ENCODE results near the gene TMEM175. TPM values are rescaled to one million over a fixed set of nuclear protein-coding genes. Genes with fewer than 3 reads are reported as not detected.

TMEM175 gene
- total and polyA plus RNA-seq, 4 donors = 23.7 to 43.7 (median 27.4) TPM

GRCh38 chr4:893276-893994 lies 38.8 kb upstream of the TMEM175 start:
- no peak overlapping the region for H3K27ac ChIP-seq (ENCODE audit: low read depth in 1 of 2, low read length in 1 of 2)
- ATAC-seq (ENCODE audit: insufficient read depth, low FRiP score) = no peak
- no peaks in the 10 kb centered on the region for H3K27me3 ChIP-seq (ENCODE audit: control insufficient read depth in 3 of 3, insufficient read depth in 3 of 3, low read length in 2 of 3)
- no peak overlapping the region for H3K4me3 ChIP-seq
- H3K36me3 ChIP-seq (ENCODE audit: control insufficient read depth in 4 of 4, insufficient read depth in 4 of 4, low read length in 4 of 4) = peaks cover 11 to 83% (median 21%) of the 10 kb centered on the region in 4 donors
- H3K9me3 ChIP-seq (ENCODE audit: control insufficient read depth in 4 of 4, insufficient read depth in 3 of 4, low read length in 3 of 4) = no peaks in the 10 kb centered on the region
- no peak for DNase-seq
- 95 to 97% methylated on average over 40 to 41 of the region's 41 CpGs for WGBS, 2 donors
- H3K9ac ChIP-seq (ENCODE audit: insufficient read depth in 1 of 2, low read length in 2 of 2) = no peak overlapping the region
- TF ChIP-seq CTCF (IDR thresholded peaks at IDR 0.05; ENCODE audit: control extremely low read depth, extremely low read depth) = no peak
- no peaks in the 10 kb centered on the region for H3K4me1 ChIP-seq (ENCODE audit: control insufficient read depth in 5 of 5, insufficient read depth in 5 of 5, low read length in 5 of 5)

- peaks cover 9 to 80% (median 18%) of the 10 kb centered on the region in 4 donors for H3K36me3 ChIP-seq (ENCODE audit: control insufficient read depth in 4 of 4, insufficient read depth in 4 of 4, low read length in 4 of 4)
- WGBS, 2 donors = 95 to 96% methylated on average over 38 to 40 of the region's 40 CpGs
- H3K4me1 ChIP-seq (ENCODE audit: control insufficient read depth in 5 of 5, insufficient read depth in 5 of 5, low read length in 5 of 5) = peaks cover 0 to 3% (median 0%) of the 10 kb centered on the region in 5 donors
- DNase-seq (no peak), ATAC-seq (ENCODE audit: insufficient read depth, low FRiP score) (no peak)
- H3K9ac ChIP-seq (ENCODE audit: insufficient read depth in 1 of 2, low read length in 2 of 2) = no peak overlapping the region
- H3K4me3 ChIP-seq = no peak overlapping the region
- TF ChIP-seq CTCF (IDR thresholded peaks at IDR 0.05; ENCODE audit: control extremely low read depth, extremely low read depth) = no peak
- no peak overlapping the region for H3K27ac ChIP-seq (ENCODE audit: low read depth in 1 of 2, low read length in 1 of 2)
- H3K9me3 ChIP-seq (ENCODE audit: control insufficient read depth in 4 of 4, insufficient read depth in 3 of 4, low read length in 3 of 4) = no peaks in the 10 kb centered on the region
- H3K27me3 ChIP-seq (ENCODE audit: control insufficient read depth in 3 of 3, insufficient read depth in 3 of 3, low read length in 2 of 3) = no peaks in the 10 kb centered on the region
Observed at GRCh38 chr4:893995-894705, 38.1 kb upstream of the TMEM175 start.

- no peaks in the 10 kb centered on the region for H3K9me3 ChIP-seq (ENCODE audit: control insufficient read depth in 4 of 4, insufficient read depth in 3 of 4, low read length in 3 of 4)
- ATAC-seq (ENCODE audit: insufficient read depth, low FRiP score) (no peak), DNase-seq (no peak)
- no peak overlapping the region for H3K9ac ChIP-seq (ENCODE audit: insufficient read depth in 1 of 2, low read length in 2 of 2)
- no peak for TF ChIP-seq CTCF (IDR thresholded peaks at IDR 0.05; ENCODE audit: control extremely low read depth, extremely low read depth)
- peaks cover 0 to 5% (median 0%) of the 10 kb centered on the region in 5 donors for H3K4me1 ChIP-seq (ENCODE audit: control insufficient read depth in 5 of 5, insufficient read depth in 5 of 5, low read length in 5 of 5)
- no peak overlapping the region for H3K4me3 ChIP-seq
- H3K27me3 ChIP-seq (ENCODE audit: control insufficient read depth in 3 of 3, insufficient read depth in 3 of 3, low read length in 2 of 3) = no peaks in the 10 kb centered on the region
- 95 to 98% methylated on average over 16 of the region's 16 CpGs for WGBS, 2 donors
- H3K36me3 ChIP-seq (ENCODE audit: control insufficient read depth in 4 of 4, insufficient read depth in 4 of 4, low read length in 4 of 4) = peaks cover 9 to 72% (median 15%) of the 10 kb centered on the region in 4 donors
- no peak overlapping the region for H3K27ac ChIP-seq (ENCODE audit: low read depth in 1 of 2, low read length in 1 of 2)
Observed at GRCh38 chr4:895596-895995, 36.7 kb upstream of the TMEM175 start.
